Uterus (tissue), 4 donors: ENCODE results near the gene TTC3. TPM values are rescaled to one million over a fixed set of nuclear protein-coding genes. Genes with fewer than 3 reads are reported as not detected.

Experiments
- DNase-seq, 2 donors: peaks; one replicate each; pipeline ENCODE4 v3.0.0-alpha.2; 2019 to 2020
- H3K27ac ChIP-seq, 2 donors: fragments of 200-600 bp; sonication (generic); 1 replicate in 1 of 2; 2 replicates in 1 of 2; pipeline ENCODE4 v1.5.1; 2016 to 2018
- H3K27me3 ChIP-seq, 2 donors: fragments of 200-600 bp; sonication (generic); one replicate each; pipeline ENCODE4 v1.5.1; 2018 to 2019; ENCODE audit warnings: control low read depth in 1 of 2
- H3K36me3 ChIP-seq, 2 donors: fragments of 200-600 bp; sonication (generic); one replicate each; pipeline ENCODE4 v1.5.1; 2019; ENCODE audit warnings: control low read depth in 1 of 2
- H3K4me1 ChIP-seq, 2 donors: fragments of 200-600 bp; sonication (generic); one replicate each; pipeline ENCODE4 v1.5.1; 2018 to 2019; ENCODE audit warnings: control low read depth in 1 of 2
- H3K4me3 ChIP-seq, 2 donors: fragments of 200-600 bp; sonication (generic); 1 replicate in 1 of 2; 2 replicates in 1 of 2; pipeline ENCODE4 v1.5.1; 2018 to 2019; ENCODE audit warnings: mild to moderate bottlenecking in 1 of 2
- H3K9me3 ChIP-seq, 2 donors: fragments of 200-600 bp; sonication (generic); one replicate each; pipeline ENCODE4 v1.5.1; 2019; ENCODE audit warnings: control low read depth in 1 of 2
- CTCF ChIP-seq, 4 experiments: fragments of 200-600 bp in 2 of 4; fragments of 450-650 bp in 2 of 4; sonication (generic) in 2 of 4; IDR thresholded peaks; one replicate each; pipeline ENCODE4 v1.5.1; 2016 to 2019; ENCODE audit warnings: antibody characterized with exemption in 4 of 4, mild to moderate bottlenecking in 2 of 4, moderate library complexity in 1 of 4
- POLR2A ChIP-seq, 2 donors: fragments of 450-650 bp; IDR thresholded peaks; one replicate each; pipeline ENCODE4 v1.6.1; 2016; ENCODE audit warnings: antibody characterized with exemption in 2 of 2, mild to moderate bottlenecking in 1 of 2, moderate library complexity in 1 of 2
- intact Hi-C: fragments of 100-400 bp; cut with DNase I; formaldehyde crosslinking; loops from one replicate; pipeline ENCODE4 v1.15.1; 2023; ENCODE audit warnings: low total_unique reads
- total RNA-seq, 4 donors: library from RNA; depleted of rRNA in 3 of 4; stranded (reverse); fragments of >200 nt in 3 of 4; gene quantifications; one replicate each; pipeline versions ENCODE4 v1.1.0 to v1.2.4, GENCODE V29; 2014 to 2023
- donor health status: DM: yes; HTN: yes; CAD: no.

TTC3 gene
- total RNA-seq, 4 donors from 2014 or later, result 104 to 522 (median 193) TPM

GRCh38 chr21:37195610-37196009 lies 122.6 kb downstream of the TTC3 start:
- Histone ChIP-seq H3K36me3 (no peaks in the 10 kb centered on the region), H3K27me3 (no peaks in the 10 kb centered on the region), H3K27ac (no peak overlapping the region), H3K4me3 (no peak overlapping the region), H3K4me1 (no peaks in the 10 kb centered on the region), H3K9me3 (no peaks in the 10 kb centered on the region)
- no peak for DNase-seq
- TF ChIP-seq POLR2A (IDR thresholded peaks at IDR 0.05), result no peak
- no peak for TF ChIP-seq CTCF (IDR thresholded peaks at IDR 0.05)
- intact Hi-C loops, result no loop called here

GRCh38 chr21:37196847-37197246 lies 123.8 kb downstream of the TTC3 start:
- DNase-seq, result no peak
- Histone ChIP-seq H3K4me1 (no peaks in the 10 kb centered on the region), H3K9me3 (no peaks in the 10 kb centered on the region), H3K27ac (no peak overlapping the region), H3K4me3 (no peak overlapping the region), H3K27me3 (no peaks in the 10 kb centered on the region), H3K36me3 (no peaks in the 10 kb centered on the region)
- TF ChIP-seq POLR2A (IDR thresholded peaks at IDR 0.05), result no peak
- no peak for TF ChIP-seq CTCF (IDR thresholded peaks at IDR 0.05)
- intact Hi-C loops, result no loop called here

- DNase-seq, result no peak
- Histone ChIP-seq H3K27ac (no peak overlapping the region), H3K4me3 (no peak overlapping the region), H3K4me1 (no peaks in the 10 kb centered on the region), H3K36me3 (no peaks in the 10 kb centered on the region), H3K9me3 (no peaks in the 10 kb centered on the region), H3K27me3 (no peaks in the 10 kb centered on the region)
- TF ChIP-seq CTCF (IDR thresholded peaks at IDR 0.05), result no peak
- TF ChIP-seq POLR2A (IDR thresholded peaks at IDR 0.05), result no peak
- intact Hi-C loops, result no loop called here
Measured at GRCh38 chr21:37197746-37198145, 124.7 kb downstream of the TTC3 start.

DNA sequence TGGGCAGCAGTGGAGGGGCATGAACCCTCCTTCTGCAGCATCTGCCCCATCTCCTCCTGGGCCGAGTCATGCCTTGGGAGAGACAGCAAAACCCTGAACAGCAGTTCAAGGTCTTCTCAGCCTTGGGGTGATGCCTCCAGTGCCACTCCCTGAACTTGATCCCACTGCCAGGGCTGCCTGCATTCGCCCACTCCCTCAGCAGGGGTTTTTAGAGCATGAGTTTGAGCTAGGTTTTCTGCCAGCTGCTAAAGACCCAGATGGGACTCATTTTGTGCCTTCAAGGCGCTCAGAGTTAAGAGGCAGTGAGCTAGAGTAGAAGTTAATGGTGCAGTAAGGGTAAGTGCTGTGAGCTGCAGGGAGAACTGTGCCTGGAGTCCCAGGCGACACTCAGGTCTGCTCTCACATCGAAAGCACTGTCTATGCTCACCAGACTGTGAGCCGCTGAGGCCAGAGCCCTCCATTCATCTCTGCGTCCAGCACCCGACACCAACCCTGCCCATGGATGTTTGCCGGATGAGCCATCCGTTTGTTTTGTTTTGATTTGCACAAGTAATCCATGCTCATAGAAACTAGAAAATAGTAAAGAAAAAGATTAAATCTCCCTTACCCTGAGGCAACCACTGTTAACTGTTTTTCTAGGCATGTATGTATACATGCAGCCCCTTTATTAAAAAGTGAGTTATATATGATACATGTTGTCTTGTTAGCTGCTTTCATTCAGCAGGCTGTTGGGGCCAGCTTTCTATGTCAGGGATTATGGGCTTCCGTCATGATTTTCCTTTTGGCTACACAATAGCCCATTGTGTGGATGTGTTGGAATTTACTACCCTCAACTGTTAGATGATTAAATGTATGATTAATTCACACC lies 126.2 kb downstream of the TTC3 start:
- H3K27ac ChIP-seq, result no peak overlapping the region
- no peaks in the 10 kb centered on the region for H3K4me1 ChIP-seq
- intact Hi-C loops, result no loop called here
- no peaks in the 10 kb centered on the region for H3K36me3 ChIP-seq
- DNase-seq, result no peak
- no peak for TF ChIP-seq CTCF (IDR thresholded peaks at IDR 0.05)
- TF ChIP-seq POLR2A (IDR thresholded peaks at IDR 0.05), result no peak
- no peaks in the 10 kb centered on the region for H3K27me3 ChIP-seq
- H3K9me3 ChIP-seq, result no peaks in the 10 kb centered on the region
- no peak overlapping the region for H3K4me3 ChIP-seq

DNA sequence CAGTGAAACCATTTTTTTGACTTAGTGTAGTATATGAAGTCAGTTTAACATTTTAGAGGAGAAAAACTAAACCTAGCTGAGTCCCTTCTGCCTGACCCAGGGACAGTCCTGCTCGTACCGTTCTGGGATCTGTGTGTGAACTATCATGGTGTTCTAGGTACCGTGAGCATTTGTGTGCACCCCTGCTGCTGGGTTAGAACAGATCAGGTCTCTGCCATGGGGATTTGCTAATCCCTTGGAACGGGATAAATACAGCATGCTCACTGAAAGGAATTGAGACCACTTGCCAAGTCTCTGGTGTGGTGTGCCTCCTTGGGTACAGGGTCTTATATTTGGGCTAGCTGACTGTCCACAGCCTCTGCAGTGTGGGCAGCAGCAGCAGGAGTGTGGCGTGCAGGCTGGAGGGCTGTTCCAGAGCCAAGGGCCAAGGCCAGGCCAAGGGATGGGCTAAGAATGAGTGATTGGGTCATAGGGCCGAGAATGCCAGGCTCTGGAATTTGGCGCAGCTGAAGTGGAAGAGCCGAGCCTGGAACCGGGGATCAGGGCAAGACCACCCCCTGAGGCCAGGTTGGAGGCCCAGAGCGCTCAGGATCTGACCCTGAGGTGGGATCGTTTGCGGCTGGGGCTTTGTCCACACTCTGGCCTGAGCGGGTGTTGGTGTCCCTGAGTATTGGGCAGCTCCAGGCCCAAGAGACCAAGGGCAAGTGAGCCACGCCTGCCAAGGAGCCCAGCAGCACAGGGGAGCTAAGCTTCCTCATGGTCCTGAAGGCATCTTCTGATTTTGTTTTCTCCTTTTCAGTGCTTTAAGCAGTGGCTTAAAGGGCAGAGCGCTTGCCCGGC lies 127.8 kb downstream of the TTC3 start:
- no peaks in the 10 kb centered on the region for H3K4me1 ChIP-seq
- no peak for DNase-seq
- no peak overlapping the region for H3K27ac ChIP-seq
- H3K4me3 ChIP-seq, result no peak overlapping the region
- H3K36me3 ChIP-seq, result no peaks in the 10 kb centered on the region
- H3K27me3 ChIP-seq, result no peaks in the 10 kb centered on the region
- intact Hi-C loops, result no loop called here
- no peaks in the 10 kb centered on the region for H3K9me3 ChIP-seq
- TF ChIP-seq CTCF (IDR thresholded peaks at IDR 0.05), result no peak
- no peak for TF ChIP-seq POLR2A (IDR thresholded peaks at IDR 0.05)
